HCT116 (cell line): Measurements from ENCODE around the gene PHOSPHO1.

Source experiments
- MAX ChIP-seq: IDR thresholded peaks from 2 replicates; pipeline ENCODE4 v1.6.1; 2012
- YY1 ChIP-seq: IDR thresholded peaks from 2 replicates; pipeline ENCODE4 v1.6.1; 2011; ENCODE audit warnings: low read length, low read depth, moderate library complexity, mild to moderate bottlenecking; ENCODE audit not compliant: insufficient replicate concordance; ENCODE audit errors: extremely low read depth

GRCh38 chr17:49193513-49194296, 36.9 kb downstream of the PHOSPHO1 start:
- TF ChIP-seq YY1: no peak
- no peak for TF ChIP-seq MAX
